Stimulated activated CD8-positive, alpha-beta memory T cell treated with anti-CD3 and anti-CD28 coated beads, Interleukin-15, amount 100 ng/mL, for 48 hours (primary cell): ENCODE data around the gene YIPF3.
"Not testable (repeated sequence)": the region's sequence is repeated elsewhere in the genome, so short reads cannot be mapped to it uniquely, and the experiment has no call there.

ENCODE experiments used
- DNase-seq, 2 donors: peaks; one replicate each; pipeline ENCODE4 v3.0.0-alpha.2; 2020; ENCODE audit warnings: low read depth in 2 of 2

The YIPF3 gene

DNA sequence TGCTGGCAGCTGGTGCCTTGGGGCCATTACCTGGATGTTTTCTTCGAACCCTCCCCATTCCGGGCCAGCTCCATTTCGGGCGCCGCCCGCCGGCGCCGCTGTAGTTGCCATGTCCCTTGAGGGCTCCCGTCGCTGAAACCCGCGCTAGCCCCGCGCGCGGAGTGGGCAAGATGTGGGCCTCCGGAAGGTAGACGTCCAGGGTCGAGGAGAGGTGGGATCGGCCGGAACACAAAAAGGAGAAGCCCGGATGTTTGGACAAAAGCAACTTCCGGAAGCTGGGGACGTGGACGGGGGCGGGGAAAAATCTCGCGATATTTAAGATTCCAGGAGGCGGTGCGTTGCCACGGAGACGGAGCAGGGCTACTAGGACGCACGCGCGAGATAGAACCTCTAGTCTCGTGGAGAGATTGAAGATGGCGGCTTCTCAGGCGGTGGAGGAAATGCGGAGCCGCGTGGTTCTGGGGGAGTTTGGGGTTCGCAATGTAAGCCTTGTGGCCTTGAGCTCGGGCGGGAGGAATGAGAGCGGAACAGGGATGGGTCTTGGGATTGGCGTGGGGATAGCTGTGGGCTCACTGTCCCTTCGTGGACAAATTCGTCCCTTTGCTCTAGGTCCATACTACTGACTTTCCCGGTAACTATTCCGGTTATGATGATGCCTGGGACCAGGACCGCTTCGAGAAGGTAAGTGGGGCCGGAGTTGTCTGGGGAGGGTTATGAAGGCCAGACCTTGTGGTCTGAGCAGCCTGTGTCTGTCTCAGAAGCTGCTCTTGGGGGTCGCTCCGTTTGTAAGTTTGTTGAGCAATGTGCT lies at the start of gene YIPF3, which contains the start of gene POLR1C:
YIPF3 (minus strand) TSS at position 230 of the 808 bp plus-strand sequence; CDS start at position 111, 119 bp downstream.
POLR1C (plus strand) TSS at position 393 of the 808 bp plus-strand sequence; CDS start at position 414, 21 bp downstream.
- DNase-seq: peak; percentile 92 to 94

- DNase-seq: no peak
Measured at GRCh38 chr6:43559328-43559727, 42.6 kb upstream of the YIPF3 start.

DNA sequence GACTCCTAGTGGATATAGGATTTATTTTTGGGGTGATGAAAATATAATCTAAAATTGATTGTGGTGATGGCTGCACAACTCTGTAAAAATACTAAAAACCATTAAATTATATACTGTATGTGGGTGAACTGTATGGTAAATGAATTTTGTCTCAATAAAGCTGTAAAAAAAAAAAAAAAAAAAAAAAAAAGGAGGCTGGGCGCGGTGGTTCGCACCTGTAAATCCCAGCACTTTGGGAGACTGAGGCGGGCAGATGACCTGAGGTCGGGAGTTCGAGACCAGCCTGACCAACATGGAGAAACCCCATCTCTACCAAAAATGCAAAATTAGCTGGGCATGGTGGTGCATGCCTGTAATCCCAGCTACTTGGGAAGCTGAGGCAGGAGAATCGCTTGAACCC lies 40.9 kb upstream of the YIPF3 start:
- DNase-seq: not testable (repeated sequence)

GRCh38 chr6:43547222-43547621 lies 30.5 kb upstream of the YIPF3 start:
- DNase-seq: no peak

- DNase-seq: no peak
Measured at GRCh38 chr6:43544461-43544860, 27.7 kb upstream of the YIPF3 start.

GRCh38 chr6:43541774-43542471 lies 25.2 kb upstream of the YIPF3 start:
- DNase-seq: no peak

DNA sequence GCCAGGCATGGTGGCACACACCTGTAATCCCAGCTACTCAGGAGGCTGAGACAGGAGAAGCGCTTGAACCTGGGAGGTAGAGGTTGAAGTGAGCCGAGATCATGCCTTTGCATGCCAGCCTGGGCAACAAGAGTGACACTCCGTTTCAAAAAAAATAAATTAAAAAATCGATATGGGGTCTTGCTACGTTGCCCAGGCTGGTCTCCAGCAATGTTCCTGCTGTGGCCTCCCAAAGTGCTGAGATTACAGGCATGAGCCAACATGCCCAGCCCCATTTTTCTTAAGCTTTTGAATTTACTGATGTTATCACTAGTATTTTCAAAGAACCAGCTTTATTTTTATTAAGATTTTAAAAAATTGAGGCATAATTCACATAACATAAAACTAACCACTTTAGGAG lies 23.8 kb upstream of the YIPF3 start:
- DNase-seq: no peak

GRCh38 chr6:43539409-43539808 lies 22.7 kb upstream of the YIPF3 start:
- DNase-seq: not testable (repeated sequence)

DNA sequence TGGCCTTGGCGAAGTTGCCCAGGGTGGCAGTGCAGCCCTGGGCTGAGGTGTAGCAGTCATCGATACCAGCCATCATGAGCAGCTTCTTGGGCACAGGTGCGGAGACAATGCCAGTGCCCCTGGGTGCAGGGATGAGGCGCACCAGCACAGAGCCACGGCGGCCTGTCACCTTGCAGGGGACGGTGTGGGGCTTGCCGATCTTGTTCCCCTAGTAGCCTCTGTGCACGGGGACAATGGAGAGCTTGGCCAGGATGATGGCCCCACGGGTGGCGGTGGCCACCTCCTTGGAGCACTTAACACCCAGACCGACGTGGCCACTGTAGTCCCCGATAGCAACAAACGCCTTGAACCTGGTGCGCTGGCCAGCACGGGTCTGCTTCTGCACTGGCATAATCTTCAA lies 22.3 kb upstream of the YIPF3 start:
- not testable (repeated sequence) for DNase-seq

DNA sequence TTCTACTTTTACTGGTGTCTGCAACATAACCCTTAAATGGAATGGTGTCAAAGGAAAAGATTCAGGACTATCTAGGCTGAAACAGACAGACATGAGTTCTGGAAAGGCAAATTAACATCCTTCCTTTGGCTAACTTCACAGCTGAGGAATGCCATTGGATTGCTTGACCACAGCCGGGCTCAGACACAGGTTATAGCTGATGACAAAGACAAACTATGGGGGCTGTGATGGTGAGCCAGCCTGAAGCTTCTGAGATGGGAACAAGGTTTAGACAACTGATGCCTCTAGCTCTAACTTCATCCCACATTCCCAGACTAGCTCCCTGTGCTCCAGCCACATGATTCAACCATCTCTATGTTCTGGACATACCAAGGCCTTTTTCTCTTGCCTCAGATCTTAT lies 15.5 kb upstream of the YIPF3 start:
- no peak for DNase-seq

DNA sequence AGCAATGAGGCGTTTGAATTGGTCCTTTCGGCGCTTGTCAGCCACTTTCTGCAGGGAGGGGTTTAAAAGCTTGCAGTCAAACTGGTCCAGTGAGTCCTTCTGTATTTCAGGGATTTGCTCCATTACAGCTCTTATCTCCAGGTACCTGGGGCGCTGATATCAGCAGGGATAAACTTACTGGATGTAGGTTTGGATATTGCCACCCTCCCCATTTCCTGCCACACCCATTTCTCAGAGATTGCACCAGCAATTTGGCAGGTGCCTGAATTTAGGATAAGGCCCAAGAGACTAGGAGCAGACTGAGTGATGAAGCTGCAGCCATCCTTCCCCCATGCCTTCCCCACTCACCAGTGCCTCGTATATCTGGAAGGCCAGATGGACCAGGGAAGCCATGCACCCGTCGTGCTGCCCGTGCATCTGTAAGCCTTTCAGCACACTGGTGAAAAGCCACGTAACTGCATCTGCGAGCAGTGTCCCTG lies 7.8 kb upstream of the YIPF3 start:
- DNase-seq: no peak

GRCh38 chr6:43523284-43523683 lies 6.6 kb upstream of the YIPF3 start:
- no peak for DNase-seq

DNA sequence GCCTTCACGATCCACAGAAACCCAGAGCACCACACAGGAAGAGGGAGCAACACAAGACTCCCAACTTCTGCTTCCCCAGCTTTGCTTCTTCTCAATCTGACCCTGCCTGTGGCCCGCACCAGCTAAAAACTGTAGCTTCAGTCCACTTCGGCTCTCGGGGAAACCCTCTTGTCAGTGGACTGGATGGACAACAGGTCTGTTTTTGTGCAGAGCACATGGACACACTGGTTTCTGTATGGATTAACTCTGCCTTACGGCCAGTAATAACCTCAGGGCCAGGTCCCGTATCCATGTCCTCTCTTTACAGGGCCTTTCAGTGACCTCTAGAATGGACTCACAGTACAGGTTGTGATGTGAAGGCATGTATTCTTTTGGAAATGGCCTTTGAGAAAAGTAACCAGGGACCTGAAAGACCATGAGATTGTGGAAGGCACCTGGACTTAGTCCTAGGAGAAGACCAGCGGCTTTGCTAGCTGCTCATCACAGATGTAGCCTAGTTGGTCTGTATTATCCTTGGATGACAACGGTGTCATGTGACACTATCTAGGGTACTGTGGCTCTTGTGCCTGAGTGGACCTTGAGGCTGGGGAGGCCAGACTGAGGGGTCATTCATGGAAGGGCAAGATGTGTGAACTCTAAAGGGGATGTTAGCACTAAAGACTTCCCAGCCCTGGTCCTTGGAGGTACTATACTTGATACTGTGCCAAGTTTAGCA lies 6.0 kb upstream of the YIPF3 start:
- no peak for DNase-seq

- no peak for DNase-seq
Measured at GRCh38 chr6:43521836-43522235, 5.1 kb upstream of the YIPF3 start.

DNA sequence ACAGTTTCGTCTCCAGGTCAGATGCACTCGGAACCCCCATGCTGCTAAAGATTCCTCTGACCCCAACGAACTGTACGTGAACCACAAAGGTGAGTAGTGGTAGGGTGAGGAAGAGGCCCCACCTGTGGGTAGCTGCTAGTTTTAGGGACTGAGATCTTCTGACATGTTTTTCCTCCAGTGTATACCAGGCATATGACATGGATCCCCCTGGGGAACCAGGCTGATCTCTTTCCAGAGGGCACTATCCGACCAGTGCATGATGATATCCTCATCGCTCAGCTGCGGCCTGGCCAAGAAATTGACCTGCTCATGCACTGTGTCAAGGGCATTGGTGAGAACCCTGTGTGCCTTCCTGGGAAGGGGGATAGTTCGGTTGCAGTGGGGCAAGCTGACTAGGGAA lies 3.4 kb upstream of the YIPF3 start:
- DNase-seq: no peak

DNA sequence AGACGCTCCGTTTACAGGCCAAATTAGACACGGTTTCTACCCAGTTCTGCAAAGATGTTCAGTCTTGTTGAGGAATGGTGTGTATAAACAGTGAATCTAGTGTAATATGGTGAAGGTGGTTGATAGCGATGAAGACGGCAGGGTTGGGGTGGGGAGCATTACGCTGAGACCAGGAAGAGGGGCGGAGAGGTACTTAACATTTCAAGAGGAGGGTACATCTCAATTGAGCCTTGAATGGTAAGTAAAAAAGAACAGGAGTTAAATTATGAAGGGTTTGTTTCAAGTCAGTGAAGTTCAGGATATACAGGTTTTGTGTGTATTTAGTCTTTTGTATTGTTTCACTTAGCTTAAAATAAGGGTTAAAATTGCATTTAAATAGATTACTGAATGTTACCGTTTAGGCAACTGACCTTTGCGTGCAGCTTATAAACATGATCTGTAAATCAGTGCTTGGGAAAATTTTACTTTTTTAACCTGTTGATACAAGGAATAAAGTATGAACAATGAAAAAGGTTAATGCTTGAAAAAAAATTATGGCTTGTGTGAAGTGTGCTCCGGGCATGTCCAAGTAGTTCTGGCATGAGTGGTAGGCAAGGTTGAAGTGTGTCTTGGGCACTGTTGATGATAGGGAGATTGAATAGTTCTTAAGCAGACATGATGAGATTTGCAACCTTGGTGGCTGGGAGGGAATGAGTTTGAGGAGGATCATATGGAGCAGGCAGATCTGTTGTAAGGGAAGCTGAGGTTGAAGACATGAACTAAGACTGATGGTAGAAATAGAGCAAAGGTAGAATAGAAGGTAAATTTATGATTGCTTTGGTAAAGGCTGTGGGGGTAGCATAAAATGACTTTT lies 1.0 kb upstream of the YIPF3 start:
- DNase-seq: no peak

DNA sequence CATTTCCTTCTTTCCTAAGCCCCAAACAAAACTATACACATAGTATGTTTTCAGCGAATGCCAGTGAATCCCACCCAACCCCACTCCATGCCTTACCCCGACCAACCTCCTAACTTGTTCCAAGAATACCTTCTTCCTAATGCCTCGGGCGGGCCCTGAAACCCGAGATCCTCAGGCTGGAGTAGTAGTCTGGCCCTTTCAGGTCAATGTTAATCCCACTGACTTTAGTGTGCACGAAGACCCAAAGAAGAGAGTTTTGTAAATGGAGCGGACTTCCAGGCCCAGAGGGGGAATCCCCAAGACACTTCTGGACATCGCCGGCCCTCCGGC lies 394 bp downstream of the YIPF3 start:
- no peak for DNase-seq

- DNase-seq: no peak
Measured at GRCh38 chr6:43515808-43516207, 918 bp downstream of the YIPF3 start.

- no peak for DNase-seq
Measured at GRCh38 chr6:43511824-43512415, 4.8 kb downstream of the YIPF3 start.

GRCh38 chr6:43510827-43511163 lies 5.9 kb downstream of the YIPF3 start:
- DNase-seq: no peak
